ENCODE data around the gene VPS50.

Gene VPS50

GRCh38 chr7:93307131-93307660 lies 75.0 kb downstream of the VPS50 start:
- Histone ChIP-seq H3F3A (ENCODE audit: low read depth) (no peaks in the 10 kb centered on the region), H4K20me1 (ENCODE audit: insufficient read depth, low read length, poor library complexity, severe bottlenecking) (no peaks in the 10 kb centered on the region), H3K9me3 (ENCODE audit: insufficient read depth, low read depth, low read length) (no peaks in the 10 kb centered on the region), H3K9ac (ENCODE audit: low read depth, low read length, poor library complexity, severe bottlenecking) (no peak overlapping the region), H3K36me3 (ENCODE audit: insufficient read depth, low read length) (no peaks in the 10 kb centered on the region), H3K4me2 (ENCODE audit: low read depth, low read length, poor library complexity, severe bottlenecking) (no peak overlapping the region), H3K4me1 (ENCODE audit: insufficient read depth, low read length, poor library complexity, severe bottlenecking) (no peaks in the 10 kb centered on the region), H3K9me2 (replicated peaks; ENCODE audit: low read depth, low read length) (no peaks in the 10 kb centered on the region), H2AFZ (ENCODE audit: low read length) (no peak overlapping the region), H3K79me2 (ENCODE audit: insufficient read depth, low read length) (no peaks in the 10 kb centered on the region), H3K4me3 (ENCODE audit: low read length, poor library complexity, severe bottlenecking) (no peak overlapping the region), H3K27me3 (ENCODE audit: insufficient read depth, low read length, poor library complexity, severe bottlenecking) (no peaks in the 10 kb centered on the region)
- TF ChIP-seq CTCF (conservative IDR thresholded peaks at IDR 0.05; ENCODE audit: low read length) (no peak), EZH2phosphoT487 (IDR thresholded peaks at IDR 0.05; ENCODE audit: borderline replicate concordance) (no peak)

GRCh38 chr7:93307943-93308342 lies 75.8 kb downstream of the VPS50 start:
- Histone ChIP-seq H3K9me3 (ENCODE audit: insufficient read depth, low read depth, low read length) (no peaks in the 10 kb centered on the region), H3K36me3 (ENCODE audit: insufficient read depth, low read length) (no peaks in the 10 kb centered on the region)

GRCh38 chr7:93310346-93310745 lies 78.2 kb downstream of the VPS50 start:
- H3K4me2 ChIP-seq (ENCODE audit: low read depth, low read length, poor library complexity, severe bottlenecking): no peak overlapping the region
- TF ChIP-seq EZH2phosphoT487 (IDR thresholded peaks at IDR 0.05; ENCODE audit: borderline replicate concordance): no peak
- TF ChIP-seq CTCF (conservative IDR thresholded peaks at IDR 0.05; ENCODE audit: low read length): no peak
- no peaks in the 10 kb centered on the region for H3K36me3 ChIP-seq (ENCODE audit: insufficient read depth, low read length)
- H3K4me3 ChIP-seq (ENCODE audit: low read length, poor library complexity, severe bottlenecking): no peak overlapping the region
- H3K4me1 ChIP-seq (ENCODE audit: insufficient read depth, low read length, poor library complexity, severe bottlenecking): no peaks in the 10 kb centered on the region
- H4K20me1 ChIP-seq (ENCODE audit: insufficient read depth, low read length, poor library complexity, severe bottlenecking): no peaks in the 10 kb centered on the region
- H2AFZ ChIP-seq (ENCODE audit: low read length): no peak overlapping the region
- H3F3A ChIP-seq (ENCODE audit: low read depth): no peaks in the 10 kb centered on the region
- H3K79me2 ChIP-seq (ENCODE audit: insufficient read depth, low read length): no peaks in the 10 kb centered on the region
- H3K9me3 ChIP-seq (ENCODE audit: insufficient read depth, low read depth, low read length): no peaks in the 10 kb centered on the region
- H3K9ac ChIP-seq (ENCODE audit: low read depth, low read length, poor library complexity, severe bottlenecking): no peak overlapping the region
- H3K27me3 ChIP-seq (ENCODE audit: insufficient read depth, low read length, poor library complexity, severe bottlenecking): no peaks in the 10 kb centered on the region
- no peaks in the 10 kb centered on the region for H3K9me2 ChIP-seq (replicated peaks; ENCODE audit: low read depth, low read length)

More at GRCh38 chr7:93307943-93308342, 75.8 kb downstream of the VPS50 start:
- H4K20me1 ChIP-seq (ENCODE audit: insufficient read depth, low read length, poor library complexity, severe bottlenecking): no peaks in the 10 kb centered on the region
- H3K4me2 ChIP-seq (ENCODE audit: low read depth, low read length, poor library complexity, severe bottlenecking): no peak overlapping the region
- no peak overlapping the region for H2AFZ ChIP-seq (ENCODE audit: low read length)
- H3K79me2 ChIP-seq (ENCODE audit: insufficient read depth, low read length): no peaks in the 10 kb centered on the region
- H3K9me2 ChIP-seq (replicated peaks; ENCODE audit: low read depth, low read length): no peaks in the 10 kb centered on the region
- H3K27me3 ChIP-seq (ENCODE audit: insufficient read depth, low read length, poor library complexity, severe bottlenecking): no peaks in the 10 kb centered on the region
- TF ChIP-seq EZH2phosphoT487 (IDR thresholded peaks at IDR 0.05; ENCODE audit: borderline replicate concordance): no peak
- no peak for TF ChIP-seq CTCF (conservative IDR thresholded peaks at IDR 0.05; ENCODE audit: low read length)
- H3K4me1 ChIP-seq (ENCODE audit: insufficient read depth, low read length, poor library complexity, severe bottlenecking): no peaks in the 10 kb centered on the region
- no peak overlapping the region for H3K4me3 ChIP-seq (ENCODE audit: low read length, poor library complexity, severe bottlenecking)
- no peaks in the 10 kb centered on the region for H3F3A ChIP-seq (ENCODE audit: low read depth)
- no peak overlapping the region for H3K9ac ChIP-seq (ENCODE audit: low read depth, low read length, poor library complexity, severe bottlenecking)

All from Loucy (cell line).